Epidermal melanocyte (primary cell): ENCODE data around the gene DAPK3.
"Not testable (repeated sequence)": the region's sequence is repeated elsewhere in the genome, so short reads cannot be mapped to it uniquely, and the experiment has no call there.

Source experiments
- DNase-seq: peaks from one replicate; pipeline ENCODE4 v3.0.0; 2011; ENCODE audit warnings: low spot score; ENCODE audit not compliant: insufficient read length

The DAPK3 gene

DNA sequence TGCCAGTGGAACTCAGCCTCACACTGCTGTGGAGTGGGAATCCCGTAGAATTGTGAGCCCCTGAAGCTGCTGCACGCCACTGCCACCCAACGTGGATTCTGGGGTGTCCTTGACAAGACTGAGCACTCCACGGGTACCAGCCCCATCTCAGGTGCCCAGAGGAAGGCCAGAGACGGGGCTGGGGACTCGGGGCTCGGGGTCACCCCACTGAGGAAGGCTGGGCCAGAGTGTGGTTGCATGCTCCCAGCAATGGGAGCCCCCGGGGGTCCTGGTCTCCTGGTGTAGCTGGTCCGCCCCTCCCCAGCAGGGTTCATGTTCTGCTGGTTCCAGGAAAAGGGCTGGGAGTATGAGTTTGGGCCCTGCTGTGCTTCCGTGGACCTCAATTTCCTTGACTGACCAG, 15.2 kb downstream of the DAPK3 start:
- no peak for DNase-seq

DNA sequence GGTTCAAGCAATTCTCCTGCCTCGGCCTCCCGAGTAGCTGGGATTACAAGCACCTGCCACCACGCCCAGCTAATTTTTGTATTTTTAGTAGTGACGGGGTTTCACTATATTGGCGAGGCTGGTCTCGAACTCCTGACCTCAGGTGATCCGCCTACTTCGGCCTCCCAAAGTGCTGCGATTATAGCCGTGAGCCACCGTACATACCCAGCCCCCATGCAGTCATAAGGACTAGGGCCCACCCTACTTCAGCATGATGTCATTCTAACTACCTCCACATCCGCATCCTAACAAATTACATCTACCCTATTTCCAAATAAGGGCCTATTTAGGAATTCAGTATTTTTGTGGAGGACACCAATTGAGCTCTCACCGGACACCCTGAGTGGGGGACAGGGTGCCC, 15.6 kb downstream of the DAPK3 start:
- DNase-seq = not testable (repeated sequence)

DNA sequence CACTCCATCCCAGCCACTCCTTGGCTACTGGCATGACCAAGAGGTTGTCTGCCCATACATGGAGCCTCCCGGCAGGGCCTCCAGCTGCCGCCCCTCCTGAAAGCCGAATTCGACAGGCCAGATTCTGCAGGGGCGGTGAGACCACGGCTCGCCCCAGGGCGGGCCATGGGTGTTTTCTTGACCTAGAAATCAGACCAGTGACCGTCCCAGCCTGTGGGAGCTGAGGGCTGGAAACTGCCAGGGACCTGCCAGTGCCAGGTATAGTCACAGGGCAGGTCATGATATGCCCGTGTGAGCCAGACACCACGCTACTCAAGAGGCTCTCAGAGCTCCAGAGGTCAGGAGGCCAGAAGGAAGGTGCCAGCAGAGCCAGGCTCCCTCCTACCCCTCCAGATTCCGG, 16.8 kb downstream of the DAPK3 start:
- DNase-seq = no peak

DNA sequence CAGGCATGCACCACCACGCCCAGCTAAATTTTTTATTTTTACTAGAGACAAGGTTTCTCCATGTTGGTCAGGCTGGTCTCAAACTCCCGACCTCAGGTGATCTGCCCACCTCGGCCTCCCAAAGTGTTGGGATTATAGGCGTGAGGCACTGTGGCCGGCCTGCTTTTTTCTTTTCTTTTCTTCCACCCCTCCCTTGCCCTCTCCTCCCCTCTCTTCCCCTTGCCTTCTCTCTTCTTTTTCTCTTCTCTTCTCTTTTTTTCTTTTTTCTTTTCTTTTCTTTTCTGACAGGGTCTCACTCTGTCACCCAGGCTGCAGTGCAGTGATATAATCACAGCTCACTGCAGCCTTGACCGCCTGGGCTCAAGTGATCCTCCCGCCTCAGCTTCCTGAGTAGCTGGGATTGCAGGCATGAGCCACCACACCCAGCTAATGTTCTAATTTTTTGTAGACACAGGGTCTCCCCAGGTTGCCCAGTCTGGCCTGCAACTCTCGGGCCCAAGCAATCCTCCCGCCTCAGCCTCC, 18.1 kb downstream of the DAPK3 start:
- not testable (repeated sequence) for DNase-seq

DNA sequence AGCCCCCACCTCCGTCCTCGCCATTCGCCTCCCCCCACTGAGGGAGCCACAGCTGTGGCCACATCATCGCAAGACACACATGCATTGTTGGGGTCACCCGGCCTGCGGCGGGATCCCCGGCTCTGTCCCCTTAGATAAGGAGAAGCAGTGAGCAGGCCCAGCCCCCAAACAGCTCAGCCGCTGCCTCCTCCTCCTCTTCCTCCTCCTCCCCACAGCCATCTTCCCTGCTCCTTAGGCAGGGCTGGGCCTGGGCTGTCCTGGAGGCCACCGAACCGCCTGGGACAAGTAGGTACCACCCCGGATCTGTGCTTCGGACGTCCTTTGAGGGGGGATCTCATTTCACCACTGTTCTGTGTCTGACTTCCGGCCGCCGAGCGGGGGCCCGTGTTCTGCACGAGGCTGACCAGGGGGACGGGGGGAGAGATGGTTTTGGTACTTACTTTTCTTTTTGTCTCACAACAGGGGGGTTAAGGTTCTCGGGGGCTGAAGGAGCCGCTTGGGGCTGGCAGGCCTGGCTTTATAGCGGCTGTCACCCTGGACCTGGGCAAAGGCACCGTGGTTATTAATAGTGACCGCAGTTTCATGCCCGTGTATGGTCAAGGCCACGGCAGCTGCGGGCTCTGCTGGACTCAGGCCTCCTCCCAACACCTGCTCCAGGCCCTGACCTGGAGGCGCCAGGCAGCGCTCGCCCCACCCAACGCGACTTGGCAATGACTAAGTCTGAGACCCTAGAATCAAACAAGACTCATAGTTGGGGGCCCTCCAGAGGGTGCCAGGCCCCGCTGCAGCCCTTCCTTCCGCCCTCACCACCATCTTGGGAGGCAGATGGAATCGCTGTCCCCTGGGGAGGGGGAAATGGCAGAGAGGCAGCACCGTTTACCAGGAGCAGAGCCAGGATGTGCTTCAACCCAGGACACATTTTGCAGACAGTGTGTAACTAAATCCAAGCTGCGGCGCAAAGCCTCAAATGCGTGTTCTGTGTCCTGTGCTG, 19.7 kb downstream of the DAPK3 start:
- DNase-seq = no peak

DNA sequence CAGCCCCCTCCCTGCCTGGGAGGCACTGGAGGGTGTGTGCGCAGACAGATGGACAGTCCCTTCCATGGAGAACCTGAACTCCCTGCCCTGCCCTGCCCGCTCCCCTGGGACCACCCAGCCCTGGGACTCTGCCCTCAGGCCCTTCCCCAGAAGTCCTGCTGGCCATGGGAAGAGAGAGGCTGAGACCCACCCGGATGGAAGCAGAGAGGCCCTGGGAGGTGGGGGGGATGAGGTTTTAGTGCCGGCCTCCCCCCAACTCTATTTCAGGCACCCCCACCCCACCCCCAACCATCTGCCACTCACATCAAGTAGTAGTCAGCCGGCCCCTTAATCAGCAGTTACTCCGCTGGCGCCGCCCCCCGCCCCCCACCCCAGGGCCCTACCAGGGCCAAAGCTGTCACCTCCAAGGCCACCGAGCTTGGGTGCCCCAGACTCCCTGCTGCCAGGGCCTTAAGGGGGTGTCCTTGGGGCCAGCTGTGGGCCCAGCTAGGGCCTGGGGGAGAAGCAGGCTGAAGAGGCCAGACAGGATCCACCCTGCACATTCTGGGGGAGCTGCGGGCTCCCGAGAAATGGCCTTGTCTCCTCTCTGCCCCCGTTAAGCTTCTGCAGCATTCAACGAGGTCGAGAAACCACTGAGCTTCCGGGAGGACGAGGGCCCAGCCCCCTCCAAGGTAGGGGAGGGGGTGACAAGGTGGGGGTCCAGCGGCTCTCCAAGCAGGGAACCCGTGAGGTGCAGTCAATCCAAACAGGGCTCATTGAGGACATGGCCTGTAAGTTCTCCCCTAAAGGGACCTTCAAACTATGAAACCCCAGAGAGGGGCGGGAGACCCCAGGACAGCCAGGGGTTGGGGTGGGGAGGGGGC, 20.7 kb downstream of the DAPK3 start:
- no peak for DNase-seq

DNA sequence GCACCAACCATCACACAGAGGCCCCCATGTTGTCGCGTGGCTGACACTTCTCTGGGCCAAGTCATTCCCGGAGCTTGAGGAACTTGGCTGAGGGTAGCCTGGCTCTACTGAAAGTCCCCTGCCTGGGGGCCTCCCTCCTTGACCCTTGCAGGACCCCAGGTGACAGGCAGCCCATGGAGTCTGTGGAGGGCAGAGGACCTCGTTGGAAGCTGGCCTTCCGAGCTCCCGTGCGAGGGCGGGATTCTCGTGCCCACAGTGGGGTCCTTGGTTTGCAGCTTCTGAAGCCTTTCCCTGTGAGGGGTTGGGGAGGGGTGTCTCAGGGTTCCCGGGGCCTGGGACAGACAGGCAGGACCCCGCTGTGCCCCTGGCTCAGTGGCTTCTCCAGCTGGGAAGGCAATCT, 21.6 kb downstream of the DAPK3 start:
- no peak for DNase-seq

DNA sequence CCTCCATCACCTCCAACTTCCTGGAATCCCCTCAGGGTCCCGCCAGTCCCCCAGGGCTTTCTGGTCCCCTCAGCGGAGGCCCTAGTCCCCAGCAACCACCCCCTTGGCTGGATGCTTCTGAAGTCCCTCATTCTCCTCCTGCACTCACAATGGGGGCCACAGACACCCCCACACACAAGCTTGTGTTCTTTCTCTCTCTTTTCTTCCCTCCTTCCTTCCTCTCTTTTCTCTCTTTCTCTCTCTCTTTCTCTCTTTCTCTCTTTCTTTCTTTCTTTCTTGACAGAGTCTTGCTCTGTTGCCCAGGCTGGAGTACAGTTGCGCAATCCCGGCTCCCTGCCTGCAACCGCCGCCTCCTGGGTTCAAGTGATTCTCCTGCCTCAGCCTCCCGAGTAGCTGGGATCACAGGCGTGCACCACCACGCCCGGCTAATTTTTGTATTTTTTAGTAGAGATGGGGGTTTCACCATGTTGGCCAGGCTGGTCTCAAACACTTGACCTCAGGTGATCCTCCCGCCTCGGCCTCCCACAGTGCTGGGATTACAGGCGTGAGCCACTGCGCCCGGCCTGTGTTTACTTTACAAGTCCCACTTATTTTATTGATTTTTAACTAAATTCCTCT, 23.5 kb downstream of the DAPK3 start:
- not testable (repeated sequence) for DNase-seq

DNA sequence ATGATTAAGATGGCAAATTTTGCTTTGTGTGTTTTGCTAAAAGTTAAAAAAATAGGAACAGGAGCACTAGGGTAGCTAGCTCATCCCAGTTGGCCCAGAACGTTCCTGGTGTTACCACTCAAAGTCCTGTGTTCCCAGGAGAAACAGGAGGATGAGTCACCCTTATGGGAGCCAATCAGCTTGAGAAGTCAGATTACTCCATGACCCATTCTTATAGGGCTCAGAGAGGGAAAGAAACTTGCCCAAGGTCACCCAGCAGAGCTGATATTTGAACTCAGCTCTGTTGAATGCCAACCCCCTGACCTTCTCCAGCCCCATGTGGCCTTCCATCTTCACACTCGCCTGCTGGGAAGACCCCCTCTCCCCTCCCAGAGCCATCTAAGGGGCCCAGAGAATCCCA, 25.1 kb downstream of the DAPK3 start:
- no peak for DNase-seq

DNA sequence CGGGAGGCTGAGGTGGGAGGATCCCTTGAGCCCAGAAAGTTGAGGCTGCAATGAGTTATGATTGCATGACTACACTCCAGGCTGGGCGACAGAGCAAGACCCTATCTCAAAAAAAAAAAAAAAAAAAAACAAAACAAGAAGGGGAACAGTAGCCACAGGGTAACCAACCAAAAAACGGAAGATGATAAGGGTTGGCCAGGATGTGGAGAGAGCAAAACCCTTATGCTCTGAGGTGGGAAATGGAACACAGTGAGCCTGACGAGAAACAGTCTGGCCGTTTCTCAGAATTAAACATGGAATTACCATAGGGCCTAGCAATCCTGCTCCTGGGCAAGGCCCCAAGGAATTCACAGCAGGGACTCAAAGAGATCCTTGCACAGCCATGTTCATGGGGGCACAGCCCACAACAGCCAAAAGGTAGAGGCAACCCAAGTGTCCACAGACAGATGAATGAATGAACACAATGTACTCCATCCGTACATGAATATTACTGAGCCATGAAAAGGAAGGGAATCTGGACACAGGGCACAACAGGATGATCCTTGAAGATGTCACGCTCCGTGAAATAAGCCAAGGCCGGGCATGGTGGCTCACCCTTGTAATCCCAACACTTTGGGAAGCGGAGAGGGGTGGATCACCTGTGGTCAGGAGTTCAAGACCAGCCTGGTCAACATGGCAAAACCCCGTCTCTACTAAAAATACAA, 26.7 kb downstream of the DAPK3 start:
- DNase-seq = no peak

DNA sequence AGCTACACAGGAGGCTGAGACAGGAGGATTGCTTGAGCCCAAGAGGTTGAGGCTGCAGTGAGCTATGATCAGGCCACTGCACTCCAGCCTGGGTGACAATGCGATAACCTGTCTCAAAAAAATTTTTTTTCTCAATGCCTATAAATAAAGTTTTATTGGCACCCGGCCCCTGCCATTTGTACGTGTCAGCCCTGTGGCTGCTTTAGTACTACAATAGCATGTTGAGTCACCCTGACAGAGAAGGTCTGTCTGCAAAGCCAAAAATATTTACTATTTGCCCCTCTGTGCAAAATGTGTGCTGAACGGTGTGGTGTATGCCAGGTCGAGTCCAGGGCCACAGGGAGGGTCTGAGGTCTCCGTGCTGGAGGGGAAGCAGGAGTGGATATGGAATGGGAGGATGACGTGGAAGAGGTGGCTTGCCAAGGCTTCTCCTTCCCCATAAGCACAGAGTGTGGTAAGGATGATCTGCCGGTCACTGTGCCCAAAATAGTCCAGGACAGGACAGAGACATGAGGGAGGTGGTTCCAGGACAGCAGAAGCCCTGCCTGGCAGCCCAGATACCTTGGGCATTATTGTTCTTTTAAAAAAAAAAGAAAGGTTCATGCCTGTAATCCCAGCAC, 28.0 kb downstream of the DAPK3 start:
- DNase-seq = no peak

DNA sequence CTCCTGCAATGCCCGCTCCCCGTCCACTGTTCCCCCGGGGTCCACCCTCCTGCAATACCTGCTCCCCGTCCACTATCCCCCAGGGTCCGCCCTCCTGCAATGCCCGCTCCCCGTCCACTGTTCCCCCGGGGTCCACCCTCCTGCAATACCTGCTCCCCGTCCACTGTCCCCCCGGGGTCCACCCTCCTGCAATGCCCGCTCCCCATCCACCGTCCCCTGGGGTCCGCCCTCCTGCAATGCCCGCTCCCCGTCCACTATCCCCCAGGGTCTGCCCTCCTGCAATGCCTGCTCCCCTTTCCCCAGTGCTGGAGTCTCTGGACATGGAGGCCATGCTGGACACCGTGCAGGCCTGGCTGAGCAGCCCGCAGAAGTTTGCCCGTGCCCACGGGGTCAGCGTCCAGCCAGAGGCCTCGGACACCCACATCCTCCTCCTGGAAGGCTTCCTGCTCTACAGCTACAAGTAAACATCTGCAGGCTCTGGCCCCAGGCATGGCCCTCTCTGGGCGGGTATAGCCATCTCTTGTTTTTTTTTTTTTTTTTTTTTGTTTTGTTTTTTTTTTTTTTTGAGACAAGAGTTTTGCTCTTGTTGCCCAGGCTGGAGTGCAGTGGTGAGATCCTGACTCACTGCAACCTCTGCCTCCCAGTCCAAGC, 32.5 kb downstream of the DAPK3 start:
- not testable (repeated sequence) for DNase-seq

DNA sequence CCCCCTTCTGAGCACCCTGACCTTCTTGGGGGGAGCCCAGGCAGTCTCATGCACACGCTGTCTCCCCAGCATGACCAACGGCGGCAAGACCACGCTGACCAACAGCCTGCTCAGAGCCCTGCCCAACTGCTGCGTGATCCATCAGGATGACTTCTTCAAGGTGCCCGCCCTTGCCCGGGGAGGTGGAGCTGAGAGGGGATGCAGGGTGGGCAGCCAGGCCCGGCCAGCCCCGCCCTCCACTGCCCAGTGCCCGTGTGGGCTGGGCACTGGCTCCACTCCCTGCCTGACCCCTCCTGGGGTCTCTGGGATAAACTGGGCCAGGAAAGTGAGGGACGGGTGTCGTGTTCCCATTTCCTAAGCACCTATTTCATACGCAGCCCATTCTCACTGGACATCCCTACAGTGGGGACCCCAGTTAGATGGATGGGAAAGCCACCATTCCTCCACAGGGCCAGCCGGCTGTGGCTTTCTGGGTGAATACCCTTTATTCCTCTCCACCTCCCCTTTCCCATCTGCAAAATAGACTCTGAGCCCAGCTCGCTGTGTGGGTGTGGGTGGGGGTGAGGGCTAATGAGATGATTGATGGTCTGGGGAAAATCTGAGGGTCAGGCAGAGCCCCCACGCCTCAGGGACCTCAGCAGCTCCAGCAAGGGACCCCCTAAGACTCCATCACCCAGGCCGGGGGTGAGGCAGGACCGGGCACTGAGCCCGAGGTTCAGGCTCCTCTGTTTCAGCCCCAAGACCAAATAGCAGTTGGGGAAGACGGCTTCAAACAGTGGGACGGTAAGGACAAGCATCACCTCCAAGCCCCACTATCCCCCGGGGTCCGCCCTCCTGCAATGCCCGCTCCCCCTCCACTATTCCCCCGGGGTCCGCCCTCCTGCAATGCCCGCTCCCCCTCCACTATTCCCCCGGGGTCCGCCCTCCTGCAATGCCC, 34.1 kb downstream of the DAPK3 start:
- DNase-seq = no peak

DNA sequence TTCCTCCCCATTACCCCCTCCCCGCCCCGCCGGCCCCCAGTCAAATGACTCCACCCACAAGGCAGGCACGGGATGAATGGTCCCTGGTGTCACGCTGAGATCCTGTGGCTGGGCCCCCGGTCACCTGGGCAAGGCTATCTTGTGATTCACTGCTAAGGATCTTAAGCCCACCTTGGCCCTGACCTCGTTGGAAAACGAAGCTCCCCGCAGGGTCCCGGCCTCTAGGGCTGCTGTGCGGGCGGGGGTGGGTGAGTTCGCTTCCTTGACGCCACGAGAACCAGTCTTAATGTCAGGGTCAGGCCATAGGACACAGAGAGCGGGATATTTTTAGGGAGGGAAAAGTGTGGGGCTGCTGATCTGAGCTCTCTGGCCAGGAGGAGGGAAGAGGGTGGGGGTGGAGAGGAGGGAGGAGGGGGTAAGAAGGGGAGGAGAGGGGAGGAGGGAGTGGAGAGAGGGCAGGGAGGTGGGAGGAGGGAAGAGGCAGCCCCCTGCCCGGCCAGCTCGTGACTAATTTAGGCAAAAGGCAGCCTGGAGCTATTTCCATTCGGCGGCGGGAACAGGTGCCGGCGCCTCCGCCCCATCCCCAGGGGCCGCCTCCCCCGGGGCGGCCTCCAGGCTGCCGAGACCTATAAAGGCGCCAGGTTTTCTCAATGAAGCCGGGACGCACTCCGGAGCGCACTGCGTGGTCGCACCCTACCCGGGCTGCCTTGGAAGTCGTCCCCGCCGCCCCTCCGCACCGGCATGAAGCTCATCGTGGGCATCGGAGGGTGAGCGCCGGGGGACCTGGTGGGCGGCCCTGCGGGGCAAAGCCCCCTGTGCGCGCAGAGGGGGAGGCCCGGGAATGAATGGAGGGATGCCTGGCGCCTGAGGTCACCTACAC, 37.7 kb downstream of the DAPK3 start, which contains the start of gene NMRK2:
Gene NMRK2, plus strand, starts transcription at position 139 of the 880 bp plus-strand sequence. Its CDS starts 603 bp downstream, at position 742.
- no peak for DNase-seq

DNA sequence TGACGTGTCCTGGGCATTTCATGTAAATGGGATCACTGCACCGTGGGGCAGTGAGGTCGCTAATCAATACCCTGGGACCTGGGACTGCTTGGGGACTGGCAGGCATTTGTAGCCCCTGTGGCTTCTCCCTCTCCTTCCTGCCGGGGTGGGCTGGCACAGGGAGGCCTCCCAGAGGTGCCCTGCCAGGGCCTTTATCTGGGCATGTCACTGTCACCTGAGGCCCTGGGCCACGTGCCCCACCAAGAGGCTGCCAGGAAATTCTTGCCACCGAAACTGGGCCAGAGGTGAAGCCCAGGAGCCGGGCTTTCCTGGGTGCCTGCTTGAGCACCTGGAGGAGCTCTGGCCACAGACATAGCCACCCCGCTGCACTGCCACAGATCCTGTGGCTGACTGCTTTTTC, 39.9 kb downstream of the DAPK3 start:
- no peak for DNase-seq

DNA sequence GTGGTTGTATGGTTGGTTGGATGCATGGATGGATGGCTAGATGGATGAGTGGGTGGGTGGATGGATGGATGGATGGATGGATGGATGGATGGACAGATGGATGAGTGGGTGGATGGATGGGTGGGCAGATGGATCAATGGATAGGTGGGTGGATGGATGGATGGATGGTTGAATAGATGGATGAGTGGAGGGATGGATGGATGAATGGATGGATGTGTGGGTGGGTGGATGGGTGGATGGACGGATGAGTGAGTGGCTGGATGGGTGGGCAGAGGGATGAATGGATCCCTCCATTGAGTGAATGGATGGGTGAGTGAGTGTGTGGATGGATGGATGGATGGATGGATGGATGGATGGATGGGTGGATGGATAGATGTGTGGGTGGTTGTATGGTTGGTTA, 47.0 kb downstream of the DAPK3 start:
- no peak for DNase-seq

DNA sequence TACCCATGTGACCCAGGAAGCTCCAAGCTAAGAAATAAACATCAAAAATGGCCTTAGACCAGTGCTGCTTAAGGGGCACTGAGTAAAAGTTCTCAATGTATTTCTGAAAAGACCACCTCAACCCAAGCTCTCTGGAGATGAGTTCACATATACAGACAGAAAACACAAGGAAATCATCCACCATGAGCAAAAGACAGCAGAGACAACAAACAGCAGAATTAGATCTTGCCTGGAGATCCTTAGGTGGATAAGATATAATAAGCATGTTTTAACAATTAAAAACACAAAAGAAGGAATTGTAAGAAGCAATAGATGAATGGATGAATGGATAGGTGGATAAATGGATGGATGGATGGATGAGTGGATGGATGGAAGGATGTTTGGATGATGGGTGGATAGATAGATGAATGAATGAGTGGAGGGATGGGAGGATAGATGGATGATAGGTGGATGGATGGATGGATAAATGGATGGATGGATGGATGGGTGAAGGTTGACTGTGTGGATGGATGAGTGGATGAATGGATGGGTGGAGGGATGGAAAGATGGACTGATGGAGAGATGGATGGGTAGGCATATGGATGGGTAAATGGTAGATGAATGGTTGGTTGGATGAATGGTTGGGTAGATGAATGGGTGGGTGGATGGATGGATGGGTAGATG, 47.7 kb downstream of the DAPK3 start:
- no peak for DNase-seq
